ENCODE data around the gene MAGEB3. TPM values are rescaled to one million over a fixed set of nuclear protein-coding genes. Genes with fewer than 3 reads are reported as not detected.

The MAGEB3 gene, protein sequence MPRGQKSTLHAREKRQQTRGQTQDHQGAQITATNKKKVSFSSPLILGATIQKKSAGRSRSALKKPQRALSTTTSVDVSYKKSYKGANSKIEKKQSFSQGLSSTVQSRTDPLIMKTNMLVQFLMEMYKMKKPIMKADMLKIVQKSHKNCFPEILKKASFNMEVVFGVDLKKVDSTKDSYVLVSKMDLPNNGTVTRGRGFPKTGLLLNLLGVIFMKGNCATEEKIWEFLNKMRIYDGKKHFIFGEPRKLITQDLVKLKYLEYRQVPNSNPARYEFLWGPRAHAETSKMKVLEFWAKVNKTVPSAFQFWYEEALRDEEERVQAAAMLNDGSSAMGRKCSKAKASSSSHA
- total RNA-seq: not detected in 2 replicates

DNA sequence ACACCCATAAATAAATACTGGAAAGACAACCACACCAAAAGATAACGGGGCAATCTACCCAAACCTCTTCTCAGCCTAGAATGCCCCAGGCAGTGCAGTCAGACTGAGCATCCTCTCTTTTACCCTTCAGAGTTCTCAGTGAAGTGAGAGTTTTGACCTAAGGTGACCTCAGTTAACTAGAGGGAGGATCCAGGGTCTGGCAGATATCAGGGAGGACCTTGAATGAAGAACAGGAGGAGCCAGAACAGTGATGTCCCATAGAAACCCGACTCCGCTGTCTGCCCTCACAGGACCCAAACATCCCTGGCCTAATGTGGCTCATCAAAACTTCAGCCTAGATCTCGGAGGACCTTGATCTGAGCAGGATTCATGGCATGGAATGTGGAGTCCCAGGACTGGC, at the start of gene MAGEB3:
Gene MAGEB3 (plus strand): TSS at position 263 of the 400 bp plus-strand sequence. CDS start 5,268 bp downstream, outside the sequence.

GRCh38 chrX:30215357-30215843, 15.1 kb upstream of the MAGEB3 start, which contains the start of gene MAGEB2:
Gene MAGEB2, plus strand, starts transcription at chrX:30215563. Its CDS starts 3,018 bp downstream, at chrX:30218581.

DNA sequence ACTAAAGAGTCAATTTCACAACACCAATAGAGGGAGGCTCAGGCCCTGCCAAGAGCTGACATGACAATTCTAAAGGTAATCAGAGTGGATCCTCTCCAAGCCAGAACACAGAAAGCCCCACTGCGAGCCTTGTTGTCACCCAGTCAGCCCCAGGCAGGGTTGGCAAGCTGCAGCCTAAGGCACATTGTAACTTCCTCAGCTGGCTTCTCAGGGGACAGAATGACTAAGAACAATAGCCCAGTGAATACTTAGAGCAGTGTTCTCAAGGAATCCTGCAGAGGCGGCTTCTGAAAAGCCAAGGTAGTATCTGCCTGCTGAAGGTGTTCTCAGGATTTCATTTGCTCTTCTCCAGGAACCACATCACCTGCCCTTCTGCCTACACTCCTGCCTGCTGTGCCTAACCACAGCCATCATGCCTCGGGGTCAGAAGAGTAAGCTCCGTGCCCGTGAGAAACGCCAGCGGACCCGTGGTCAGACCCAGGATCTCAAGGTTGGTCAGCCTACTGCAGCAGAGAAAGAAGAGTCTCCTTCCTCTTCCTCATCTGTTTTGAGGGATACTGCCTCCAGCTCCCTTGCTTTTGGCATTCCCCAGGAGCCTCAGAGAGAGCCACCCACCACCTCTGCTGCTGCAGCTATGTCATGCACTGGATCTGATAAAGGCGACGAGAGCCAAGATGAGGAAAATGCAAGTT, 11.4 kb downstream of the MAGEB3 start, which contains the start of gene MAGEB4:
Gene MAGEB4 (plus strand): TSS at position 277 of the 692 bp plus-strand sequence. CDS start 136 bp downstream, at position 413.

GRCh38 chrX:30246769-30247489, 16.5 kb downstream of the MAGEB3 start, which contains the start of gene MAGEB1:
Gene MAGEB1, plus strand, starts transcription at chrX:30247146. Its CDS starts 3,348 bp downstream, at chrX:30250494.

Other genes starting within 250 kb of the MAGEB3 start
- not detected in 2 replicates for gene MAGEB2, start 15.1 kb upstream of the MAGEB3 start, total RNA-seq
- not detected in 2 replicates for gene MAGEB4, start 11.3 kb downstream of the MAGEB3 start, total RNA-seq
- not detected in 2 replicates for gene MAGEB1, start 16.5 kb downstream of the MAGEB3 start, total RNA-seq
- gene NR0B1, start 78.7 kb downstream of the MAGEB3 start, total RNA-seq: not detected in 2 replicates